HG03097 (cell line): ENCODE results near the gene OBSCN.

Experiments
- ATAC-seq: cut with Tn5 transposase; IDR thresholded peaks from one replicate; pipeline ENCODE4 v1.9.1; 2021; ENCODE audit not compliant: unreplicated experiment, low FRiP score

OBSCN gene

GRCh38 chr1:228348708-228349467 lies 141.0 kb downstream of the OBSCN start:
- no peak for ATAC-seq

DNA sequence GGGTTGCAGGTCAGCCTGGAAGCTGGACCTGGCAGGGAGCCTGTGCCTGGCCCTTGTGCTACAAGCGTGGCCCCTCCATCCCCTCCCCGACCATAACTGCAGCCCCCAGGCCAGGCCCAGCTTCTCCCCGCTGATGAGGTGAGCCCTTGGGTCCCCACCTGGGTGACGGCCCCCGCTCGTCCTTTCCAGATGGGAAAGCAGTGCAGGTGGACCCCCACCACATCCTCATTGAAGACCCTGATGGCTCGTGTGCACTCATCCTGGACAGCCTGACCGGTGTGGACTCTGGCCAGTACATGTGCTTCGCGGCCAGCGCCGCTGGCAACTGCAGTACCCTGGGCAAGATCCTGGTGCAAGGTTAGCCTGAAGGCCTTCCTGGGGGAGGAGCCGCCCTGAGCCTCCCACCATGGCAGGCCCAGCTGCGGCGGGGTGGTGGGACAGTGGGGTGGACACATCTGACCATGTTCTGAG lies 141.9 kb downstream of the OBSCN start:
- no peak for ATAC-seq

DNA sequence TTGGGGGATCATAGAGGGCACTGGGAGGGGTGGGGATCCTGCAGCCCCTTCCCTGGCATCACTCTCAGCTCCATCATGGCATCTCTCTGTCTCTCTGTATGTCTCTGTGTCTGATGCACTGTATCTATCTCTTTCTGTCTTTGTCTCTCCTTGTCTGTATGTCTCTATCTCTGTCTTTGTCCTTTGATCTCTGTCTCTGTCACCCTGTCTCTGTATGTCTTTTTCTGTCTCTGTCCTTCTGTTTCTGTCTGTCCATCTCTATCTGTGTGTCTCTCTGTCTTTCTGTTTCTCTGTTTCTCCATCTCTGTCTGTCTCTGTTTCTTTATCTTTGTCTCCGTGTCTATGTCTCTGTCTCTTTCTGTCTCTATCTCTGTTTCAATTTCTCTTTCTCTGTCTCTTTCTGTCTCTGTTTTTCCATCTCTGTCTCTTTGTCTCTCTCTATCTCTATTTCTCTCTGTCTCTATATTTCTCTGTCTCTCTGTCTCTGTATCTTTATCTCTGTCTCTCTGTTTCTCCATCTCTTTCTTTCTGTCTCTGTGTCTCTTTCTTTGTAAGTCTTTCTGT lies 142.4 kb downstream of the OBSCN start:
- ATAC-seq, result no peak

DNA sequence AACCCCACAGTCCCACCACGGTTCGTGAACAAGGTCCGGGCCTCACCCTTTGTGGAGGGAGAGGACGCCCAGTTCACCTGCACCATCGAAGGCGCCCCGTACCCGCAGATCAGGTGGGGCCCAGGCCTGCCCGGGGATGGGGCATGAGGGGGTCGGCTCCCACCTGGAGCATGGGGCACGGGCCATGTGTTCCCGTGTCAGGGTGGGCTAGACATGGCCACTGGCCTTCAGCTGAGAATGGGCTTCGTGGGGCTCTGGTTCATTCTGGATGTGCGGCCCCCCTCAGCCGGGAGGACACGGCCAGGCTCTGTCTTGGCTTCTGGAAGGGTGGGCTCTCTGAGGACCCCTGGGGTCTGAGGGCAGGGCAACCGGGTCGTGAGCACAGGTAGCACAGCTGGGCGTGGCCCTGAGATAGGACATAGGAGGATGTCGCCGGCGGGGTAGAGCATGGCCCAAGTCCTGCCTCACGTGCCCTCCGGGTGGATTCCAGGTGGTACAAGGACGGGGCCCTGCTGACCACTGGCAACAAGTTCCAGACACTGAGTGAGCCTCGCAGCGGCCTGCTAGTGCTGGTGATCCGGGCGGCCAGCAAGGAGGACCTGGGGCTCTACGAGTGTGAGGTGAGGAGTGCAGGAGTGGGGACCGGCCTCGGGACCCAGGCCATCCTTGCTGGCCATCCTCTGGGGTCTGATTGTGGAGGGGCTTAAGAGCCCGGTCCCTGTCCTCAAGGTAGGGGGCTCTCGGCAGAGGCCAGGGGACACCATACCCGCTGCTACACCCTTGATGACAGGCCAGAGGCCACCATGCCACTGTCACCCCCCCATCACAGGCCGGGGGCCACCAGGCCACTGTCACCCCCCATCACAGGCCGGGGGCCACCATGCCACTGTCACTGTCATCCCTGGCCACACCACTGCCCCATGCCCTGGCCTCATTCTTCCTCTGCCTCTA lies 143.3 kb downstream of the OBSCN start:
- no peak for ATAC-seq

DNA sequence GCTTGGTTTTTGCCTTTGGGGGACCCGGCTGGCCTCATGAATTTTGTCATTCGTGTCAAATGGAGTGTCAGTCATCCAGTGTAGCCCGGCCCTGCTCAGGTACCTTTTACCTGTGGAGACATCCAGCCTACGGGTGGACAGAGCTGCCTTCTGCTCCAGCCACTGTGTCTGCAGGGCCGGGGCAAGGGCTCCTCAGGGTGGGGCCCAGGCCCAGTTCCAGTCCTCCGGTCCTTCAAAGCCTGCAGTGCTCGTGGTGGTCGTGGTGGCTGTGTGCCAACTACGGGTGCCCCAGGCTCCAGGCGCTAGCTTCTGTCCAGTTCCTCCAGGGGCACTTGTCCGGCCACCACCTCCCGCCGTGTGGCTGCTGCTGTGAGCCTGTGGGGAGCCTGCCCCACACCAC lies 144.0 kb downstream of the OBSCN start:
- no peak for ATAC-seq

- no peak for ATAC-seq
These were observed 145.0 kb downstream of the OBSCN start for GRCh38 chr1:228352677-228353481.

- no peak for ATAC-seq
These were observed 145.9 kb downstream of the OBSCN start for GRCh38 chr1:228353601-228354371.

GRCh38 chr1:228354390-228355320 lies 146.8 kb downstream of the OBSCN start:
- no peak for ATAC-seq

DNA sequence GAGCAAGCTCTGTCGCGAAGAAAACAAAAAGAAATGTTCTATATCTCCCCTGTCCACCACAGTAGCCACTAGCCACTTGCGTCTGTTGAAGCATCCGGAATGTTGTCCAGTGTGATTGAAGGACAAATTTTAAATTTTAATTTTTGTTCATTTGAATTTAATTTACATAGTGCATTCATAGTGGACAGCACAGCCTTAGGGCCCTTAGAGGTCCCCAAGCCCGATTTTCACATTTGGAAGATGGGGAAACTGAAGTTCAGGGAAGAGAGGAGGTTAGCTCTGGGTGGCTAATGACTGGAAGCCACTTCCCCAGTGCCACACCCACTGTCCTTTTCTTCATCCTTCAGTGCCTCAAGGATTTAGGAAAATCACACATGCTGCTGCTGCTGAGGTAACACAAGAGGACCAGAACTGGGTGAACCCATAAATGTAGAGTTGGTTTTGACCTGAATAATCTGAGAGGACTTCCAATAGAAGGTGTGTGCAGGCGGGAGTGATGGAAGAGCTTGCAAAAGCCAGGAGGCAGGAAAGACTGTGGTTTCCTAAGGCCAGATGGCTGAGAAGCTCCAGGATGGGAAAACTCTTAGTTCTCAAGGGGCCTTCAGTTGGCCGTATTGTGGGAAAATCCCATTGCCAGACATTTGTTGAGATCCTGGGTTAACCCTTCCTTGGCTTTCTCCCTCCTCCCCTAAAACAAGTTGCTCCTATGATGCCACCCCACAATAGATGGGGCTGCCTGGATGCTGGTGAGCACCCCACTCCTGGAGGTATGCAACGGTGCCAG lies 149.2 kb downstream of the OBSCN start:
- ATAC-seq, result no peak

DNA sequence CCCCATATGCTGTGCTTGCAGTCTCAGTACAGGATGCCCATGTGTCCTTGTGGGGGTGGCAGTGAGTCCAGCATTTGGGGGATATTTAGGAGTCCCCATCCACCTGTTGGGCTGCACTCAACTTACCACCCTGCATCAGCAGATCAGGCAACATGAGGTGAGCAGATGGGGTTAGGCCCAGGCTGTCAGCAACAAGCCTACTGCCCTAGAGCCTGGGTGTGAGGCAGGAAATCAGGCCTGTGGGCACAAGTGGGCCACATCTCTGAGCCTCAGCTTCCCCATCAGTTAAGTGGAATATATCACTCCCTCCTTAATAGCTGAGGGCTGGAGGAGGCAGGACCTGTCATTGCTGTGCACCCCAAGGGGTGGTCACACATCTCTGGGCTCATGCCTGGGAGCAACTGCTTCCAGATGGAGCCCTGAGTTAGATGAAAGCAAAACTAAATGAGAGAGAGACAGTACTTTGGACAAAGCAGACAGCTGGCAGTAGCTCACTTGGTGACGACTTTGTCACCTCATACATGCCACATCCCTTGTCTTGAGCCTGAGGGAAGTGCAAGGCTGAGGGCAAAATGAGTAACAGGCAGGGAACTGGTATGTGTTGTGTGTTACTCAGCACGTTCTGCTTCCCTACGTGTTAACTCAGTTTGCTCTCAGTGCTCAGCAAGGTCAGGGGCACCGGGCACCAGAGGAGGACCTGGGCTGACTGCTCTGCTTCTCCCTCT lies 150.4 kb downstream of the OBSCN start:
- no peak for ATAC-seq

GRCh38 chr1:228358764-228359612 lies 151.1 kb downstream of the OBSCN start:
- no peak for ATAC-seq

- ATAC-seq, result no peak
These were observed 152.0 kb downstream of the OBSCN start for GRCh38 chr1:228359613-228360532.

DNA sequence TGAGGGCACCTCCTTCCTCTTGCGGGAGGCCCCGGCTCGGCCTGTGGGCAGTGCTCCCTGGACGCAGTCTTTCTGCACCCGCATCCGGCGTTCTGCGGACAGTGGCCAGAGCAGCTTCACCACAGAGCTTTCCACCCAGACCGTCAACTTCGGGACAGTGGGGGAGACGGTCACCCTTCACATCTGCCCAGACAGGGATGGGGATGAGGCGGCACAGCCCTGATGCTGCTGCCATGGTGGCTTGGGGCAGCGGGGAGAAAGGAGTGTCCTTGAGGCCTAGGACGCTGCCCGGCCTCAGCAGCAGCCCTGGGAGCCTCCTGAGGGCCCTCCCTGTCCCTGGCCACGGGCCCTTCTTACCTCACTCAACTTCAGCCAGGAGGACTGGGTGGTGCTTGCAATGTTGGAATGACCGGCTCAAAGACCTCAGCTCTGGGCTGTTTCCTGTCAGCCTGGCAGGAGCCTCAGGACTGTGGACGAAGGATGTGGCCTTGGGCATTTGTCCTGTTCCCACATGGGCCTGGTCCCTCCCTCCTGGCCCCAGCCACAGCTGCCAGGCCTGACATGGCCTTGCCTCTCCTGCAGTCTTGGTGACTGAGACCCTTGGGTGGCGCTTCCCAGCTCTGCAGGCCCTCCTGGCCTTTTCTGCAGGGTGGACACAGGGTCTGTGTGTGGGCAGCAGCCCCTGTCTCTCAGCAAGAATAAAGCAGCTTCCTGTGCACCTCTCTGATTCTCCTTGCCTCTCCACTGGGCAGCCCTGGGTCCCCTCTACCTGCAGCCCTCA lies 152.9 kb downstream of the OBSCN start:
- no peak for ATAC-seq

DNA sequence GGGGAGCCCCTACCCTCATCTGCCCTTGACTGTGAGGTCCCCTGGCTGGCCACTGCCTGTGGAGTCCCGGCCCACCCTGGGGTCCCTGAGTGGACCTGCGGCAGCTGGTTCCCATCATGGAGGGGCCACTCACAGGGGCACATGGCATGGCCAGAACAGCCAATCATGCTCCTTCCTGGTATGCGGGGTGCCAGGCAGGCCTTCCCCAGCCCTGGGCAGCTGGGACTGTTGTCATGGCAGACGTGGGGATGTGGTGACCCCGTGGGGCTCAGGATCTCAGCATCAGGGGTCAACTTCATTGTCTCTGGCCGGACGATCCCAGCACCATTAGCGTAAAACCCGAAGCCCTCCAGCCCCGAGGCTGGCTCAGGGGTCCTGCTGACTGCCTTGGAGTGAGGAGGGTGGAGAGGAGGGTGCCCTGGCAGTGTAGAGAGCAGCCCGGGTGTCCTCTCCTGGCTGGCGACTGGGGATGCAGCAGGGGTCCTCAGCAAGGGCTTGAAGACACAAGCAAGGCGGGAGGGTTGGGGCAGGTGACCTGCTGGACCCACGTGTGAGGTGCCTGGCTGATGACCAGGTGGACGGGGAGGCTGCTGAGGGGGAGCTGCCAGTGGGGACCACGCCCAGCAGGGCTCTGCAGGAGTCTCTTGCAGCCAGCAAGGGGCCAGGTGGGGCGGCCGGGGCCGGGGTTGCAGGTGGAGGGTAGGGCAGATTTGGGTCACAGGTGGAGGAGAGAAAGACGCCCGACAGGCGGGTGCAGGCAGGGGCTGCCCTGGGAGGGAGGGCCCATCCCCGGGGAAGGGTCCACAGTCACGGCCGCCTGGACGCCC lies 153.7 kb downstream of the OBSCN start:
- no peak for ATAC-seq
